Tongue (tissue), 2 donors: ENCODE measurements around the gene ZFYVE21. TPM values are rescaled to one million over a fixed set of nuclear protein-coding genes. Genes with fewer than 3 reads are reported as not detected.

Experiments
- DNase-seq: peaks from one replicate; pipeline ENCODE4 v3.0.0-alpha.2; 2015
- total RNA-seq: library from RNA; depleted of rRNA; stranded (reverse); fragments of >200 nt; gene quantifications from one replicate; pipeline ENCODE4 v1.2.3, GENCODE V29; 2014

The ZFYVE21 gene
- total RNA-seq, 1 donor from 2014 or later = 119 TPM

- no peak for DNase-seq
Measured at GRCh38 chr14:103737432-103738045, 21.9 kb downstream of the ZFYVE21 start.

GRCh38 chr14:103738166-103738565 lies 22.6 kb downstream of the ZFYVE21 start:
- DNase-seq = no peak

- DNase-seq = no peak
Measured at GRCh38 chr14:103738701-103739451, 23.3 kb downstream of the ZFYVE21 start.

- no peak for DNase-seq
Measured at GRCh38 chr14:103739466-103739792, 23.8 kb downstream of the ZFYVE21 start.

GRCh38 chr14:103739793-103740501 lies 24.3 kb downstream of the ZFYVE21 start:
- DNase-seq = no peak

GRCh38 chr14:103740991-103741689 lies 25.5 kb downstream of the ZFYVE21 start:
- DNase-seq = no peak

GRCh38 chr14:103741876-103742275 lies 26.3 kb downstream of the ZFYVE21 start:
- DNase-seq = no peak

GRCh38 chr14:103742499-103743255 lies 27.1 kb downstream of the ZFYVE21 start:
- no peak for DNase-seq

- DNase-seq = no peak
Measured at GRCh38 chr14:103743691-103744090, 28.1 kb downstream of the ZFYVE21 start.

GRCh38 chr14:103744621-103745395 lies 29.2 kb downstream of the ZFYVE21 start:
- no peak for DNase-seq

GRCh38 chr14:103745424-103745823 lies 29.8 kb downstream of the ZFYVE21 start:
- DNase-seq = no peak

- no peak for DNase-seq
Measured at GRCh38 chr14:103746701-103747100, 31.1 kb downstream of the ZFYVE21 start.

GRCh38 chr14:103748534-103748857 lies 32.9 kb downstream of the ZFYVE21 start:
- no peak for DNase-seq

- DNase-seq = no peak
Measured at GRCh38 chr14:103749452-103749851, 33.8 kb downstream of the ZFYVE21 start.

- DNase-seq = no peak
Measured at GRCh38 chr14:103749860-103750259, 34.2 kb downstream of the ZFYVE21 start.

GRCh38 chr14:103753774-103754173 lies 38.2 kb downstream of the ZFYVE21 start:
- DNase-seq = no peak

GRCh38 chr14:103755060-103755459 lies 39.5 kb downstream of the ZFYVE21 start:
- DNase-seq = no peak

- DNase-seq = no peak
Measured at GRCh38 chr14:103758059-103758776, 42.6 kb downstream of the ZFYVE21 start.

GRCh38 chr14:103762036-103762435 lies 46.4 kb downstream of the ZFYVE21 start:
- DNase-seq = no peak

GRCh38 chr14:103762541-103762940 lies 46.9 kb downstream of the ZFYVE21 start:
- DNase-seq = no peak
